Right lobe of liver (tissue), 4 donors: ENCODE results near the gene GALNTL6.

Source experiments
- POLR2A ChIP-seq: fragments of 450-650 bp; IDR thresholded peaks from one replicate; pipeline ENCODE4 v1.6.1; 2017; ENCODE audit warnings: antibody characterized with exemption, mild to moderate bottlenecking
- TF ChIP-seq, protein P1 (sequence below), 4 donors: fragments of 200-600 bp in 3 of 4; fragments of 450-650 bp in 1 of 4; IDR thresholded peaks; one replicate each; pipeline versions ENCODE4 v1.5.1 to v1.8.0; 2016 to 2022; ENCODE audit warnings: antibody characterized with exemption in 4 of 4, mild to moderate bottlenecking in 2 of 4
- donor health status: DM: no; HTN: no; CAD: no.
- donor health status: DM: no; HTN: no; CAD: no.
- donor health status: DM: no; HTN: yes; CAD: no.

DNA sequence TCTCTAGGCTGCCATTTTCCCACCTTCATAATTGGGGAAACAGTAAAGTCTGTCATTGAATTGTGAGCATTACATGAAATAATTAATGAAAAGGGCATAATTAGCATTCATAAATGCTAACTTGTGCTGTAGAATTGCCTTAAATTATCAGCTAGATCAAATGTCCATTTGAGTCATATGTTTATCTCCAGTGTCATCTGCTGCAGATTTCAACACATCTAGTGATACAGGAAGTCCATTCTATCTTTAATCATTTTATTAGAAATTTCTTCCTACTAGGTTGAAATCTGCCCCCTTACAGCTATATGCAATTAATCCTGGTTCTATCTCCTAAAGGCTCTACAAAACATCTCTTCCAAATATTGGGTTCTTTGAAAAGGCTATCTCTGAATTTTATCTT is 1115.1 kb downstream of the GALNTL6 start:
- TF ChIP-seq, protein P1, sequence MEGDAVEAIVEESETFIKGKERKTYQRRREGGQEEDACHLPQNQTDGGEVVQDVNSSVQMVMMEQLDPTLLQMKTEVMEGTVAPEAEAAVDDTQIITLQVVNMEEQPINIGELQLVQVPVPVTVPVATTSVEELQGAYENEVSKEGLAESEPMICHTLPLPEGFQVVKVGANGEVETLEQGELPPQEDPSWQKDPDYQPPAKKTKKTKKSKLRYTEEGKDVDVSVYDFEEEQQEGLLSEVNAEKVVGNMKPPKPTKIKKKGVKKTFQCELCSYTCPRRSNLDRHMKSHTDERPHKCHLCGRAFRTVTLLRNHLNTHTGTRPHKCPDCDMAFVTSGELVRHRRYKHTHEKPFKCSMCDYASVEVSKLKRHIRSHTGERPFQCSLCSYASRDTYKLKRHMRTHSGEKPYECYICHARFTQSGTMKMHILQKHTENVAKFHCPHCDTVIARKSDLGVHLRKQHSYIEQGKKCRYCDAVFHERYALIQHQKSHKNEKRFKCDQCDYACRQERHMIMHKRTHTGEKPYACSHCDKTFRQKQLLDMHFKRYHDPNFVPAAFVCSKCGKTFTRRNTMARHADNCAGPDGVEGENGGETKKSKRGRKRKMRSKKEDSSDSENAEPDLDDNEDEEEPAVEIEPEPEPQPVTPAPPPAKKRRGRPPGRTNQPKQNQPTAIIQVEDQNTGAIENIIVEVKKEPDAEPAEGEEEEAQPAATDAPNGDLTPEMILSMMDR (IDR thresholded peaks at IDR 0.05) = no peak
- no peak for TF ChIP-seq POLR2A
